A549 (cell line): ENCODE measurements around the gene RD3L. TPM values are rescaled to one million over a fixed set of nuclear protein-coding genes. Genes with fewer than 3 reads are reported as not detected.
"Not testable (repeated sequence)": the region's sequence is repeated elsewhere in the genome, so short reads cannot be mapped to it uniquely, and the experiment has no call there.

ENCODE experiments used
- ATAC-seq, 2 experiments: fragments of 200-7000 bp in 1 of 2; fragments of >200 bp in 1 of 2; cut with Nextera tagmentation in 1 of 2; cut with Tn5 transposase in 1 of 2; 3 replicates each; pipeline versions ENCODE4 v1.8.0 to v1.9.1; 2018 to 2020; ENCODE audit warnings: mild to moderate bottlenecking in 1 of 2, moderate library complexity in 1 of 2
- CTCF ChIA-PET: fragments of 300-600 bp; sonication (Branson Sonifier 250); formaldehyde crosslinking; extraction: SDS; loops from one replicate; lab custom pipeline; 2021; ENCODE audit warnings: antibody characterized with exemption, inconsistent platforms; lab: Yijun Ruan, JAX
- POLR2A ChIA-PET: fragments of 350-600 bp; formaldehyde crosslinking; extraction: SDS; loops from one replicate; lab custom pipeline; 2021; ENCODE audit warnings: antibody characterized with exemption, inconsistent platforms; lab: Yijun Ruan, JAX
- DNase-seq, 2 experiments: peaks; one replicate each; pipeline versions ENCODE4 v3.0.0 to v3.0.0-alpha.2; 2011 to 2016; ENCODE audit warnings: low read depth in 1 of 2, low spot score in 1 of 2
- FAIRE-seq: peaks from 2 replicates; lab custom pipeline; 2011; peaks lifted over from hg19 to GRCh38; lab: Jason Lieb, UNC
- H3K27ac ChIP-seq, 2 experiments: fragments of >200 bp; sonication (Bioruptor Twin); formaldehyde crosslinking; 3 replicates each; pipeline ENCODE4 v1.5.1; 2016 to 2017
- H3K4me1 ChIP-seq: fragments of >200 bp; sonication (Bioruptor Twin); formaldehyde crosslinking; 3 replicates; pipeline ENCODE4 v1.6.1; 2016
- H3K4me2 ChIP-seq: fragments of >200 bp; sonication (Bioruptor Twin); formaldehyde crosslinking; 3 replicates; pipeline ENCODE4 v1.6.1; 2016
- H3K4me3 ChIP-seq: fragments of >200 bp; sonication (Bioruptor Twin); formaldehyde crosslinking; 3 replicates; pipeline ENCODE4 v1.5.1; 2016
- H3K9me3 ChIP-seq: fragments of >200 bp; sonication (Bioruptor Twin); formaldehyde crosslinking; 3 replicates; pipeline ENCODE4 v1.6.1; 2016
- CBX2 ChIP-seq: fragments of 200-600 bp; sonication (generic); IDR thresholded peaks from 2 replicates; pipeline ENCODE4 v1.6.1; 2016; ENCODE audit warnings: low read depth, mild to moderate bottlenecking, borderline replicate concordance
- CBX8 ChIP-seq: fragments of 200-600 bp; sonication (generic); IDR thresholded peaks from 2 replicates; pipeline ENCODE4 v1.6.1; 2016
- CEBPB ChIP-seq, 2 experiments: fragments of >200 bp in 1 of 2; sonication (Bioruptor Twin) in 1 of 2; formaldehyde crosslinking in 1 of 2; IDR thresholded peaks; 2 replicates each; pipeline ENCODE4 v1.6.1; 2012 to 2016
- CHD4 ChIP-seq: fragments of 200-600 bp; sonication (generic); IDR thresholded peaks from 2 replicates; pipeline ENCODE4 v1.6.1; 2016; ENCODE audit warnings: antibody characterized with exemption, mild to moderate bottlenecking, borderline replicate concordance
- FOXS1 ChIP-seq: fragments of 250-450 bp; sonication (Bioruptor Pico); IDR thresholded peaks from 2 replicates; pipeline ENCODE4 v1.5.0; 2020; ENCODE audit warnings: mild to moderate bottlenecking, moderate library complexity
- HDAC2 ChIP-seq: fragments of 200-600 bp; sonication (generic); IDR thresholded peaks from 2 replicates; pipeline ENCODE4 v1.6.1; 2016
- HOXA7 ChIP-seq: fragments of 250-450 bp; sonication (Bioruptor Pico); IDR thresholded peaks from 2 replicates; pipeline ENCODE4 v1.5.0; 2020; ENCODE audit warnings: mild to moderate bottlenecking, moderate library complexity
- HOXB13 ChIP-seq: fragments of 250-450 bp; sonication (Bioruptor Pico); IDR thresholded peaks from 2 replicates; pipeline ENCODE4 v1.5.0; 2020; ENCODE audit warnings: low read depth, mild to moderate bottlenecking, moderate library complexity
- JUN ChIP-seq, 2 experiments: fragments of >200 bp; sonication (Bioruptor Twin); formaldehyde crosslinking; IDR thresholded peaks; 2 replicates in 1 of 2; 3 replicates in 1 of 2; pipeline ENCODE4 v1.6.1; 2016 to 2017
- JUNB ChIP-seq: fragments of >200 bp; sonication (Bioruptor Twin); formaldehyde crosslinking; IDR thresholded peaks from 2 replicates; pipeline ENCODE4 v1.6.1; 2016
- KDM1A ChIP-seq: fragments of 200-600 bp; sonication (generic); IDR thresholded peaks from 2 replicates; pipeline ENCODE4 v1.6.1; 2016; ENCODE audit warnings: low read depth, mild to moderate bottlenecking
- KDM5A ChIP-seq: fragments of 200-600 bp; sonication (generic); IDR thresholded peaks from 2 replicates; pipeline ENCODE4 v1.6.1; 2016; ENCODE audit warnings: antibody characterized with exemption, mild to moderate bottlenecking
- MAFK ChIP-seq: fragments of 450-650 bp; IDR thresholded peaks from 2 replicates; pipeline ENCODE4 v1.6.1; 2014; ENCODE audit not compliant: partially characterized antibody
- MYC ChIP-seq: IDR thresholded peaks from 2 replicates; pipeline ENCODE4 v1.6.1; 2012; ENCODE audit warnings: mild to moderate bottlenecking, inconsistent platforms, low read length, improper control_type of control experiment, borderline replicate concordance
- NFE2L2 ChIP-seq: fragments of 150-350 bp; conservative IDR thresholded peaks from 2 replicates; pipeline ENCODE4 v1.6.1; 2014; ENCODE audit warnings: low read length
- NPAS2 ChIP-seq: fragments of 250-450 bp; sonication (Bioruptor Pico); IDR thresholded peaks from 2 replicates; pipeline ENCODE4 v1.8.0; 2022; ENCODE audit warnings: mild to moderate bottlenecking, moderate library complexity, borderline replicate concordance
- POLR2A ChIP-seq: IDR thresholded peaks from 2 replicates; pipeline ENCODE4 v1.6.1; 2012; ENCODE audit warnings: mild to moderate bottlenecking, low read length
- POLR2AphosphoS2 ChIP-seq: conservative IDR thresholded peaks from 2 replicates; pipeline ENCODE4 v1.6.1; 2012; ENCODE audit warnings: low read length, improper control_type of control experiment, inconsistent platforms
- RAD21 ChIP-seq, 2 experiments: fragments of >200 bp in 1 of 2; sonication (Bioruptor Twin) in 1 of 2; formaldehyde crosslinking in 1 of 2; IDR thresholded peaks in 1 of 2; conservative IDR thresholded peaks in 1 of 2; 2 replicates in 1 of 2; 3 replicates in 1 of 2; pipeline ENCODE4 v1.6.1; 2012 to 2018; ENCODE audit warnings: inconsistent platforms in 1 of 2
- RARB ChIP-seq: fragments of 250-450 bp; sonication (Bioruptor Pico); IDR thresholded peaks from 2 replicates; pipeline ENCODE4 v1.8.0; 2021; ENCODE audit warnings: mild to moderate bottlenecking, moderate library complexity
- RFX5 ChIP-seq: fragments of 450-650 bp; IDR thresholded peaks from 2 replicates; pipeline ENCODE4 v1.7.1; 2014; ENCODE audit warnings: antibody characterized with exemption, mild to moderate bottlenecking, moderate library complexity
- RNF2 ChIP-seq: fragments of 200-600 bp; sonication (generic); IDR thresholded peaks from 2 replicates; pipeline ENCODE4 v1.6.1; 2016; ENCODE audit warnings: low read depth, mild to moderate bottlenecking, antibody characterized with exemption, moderate library complexity, borderline replicate concordance
- SMC3 ChIP-seq: fragments of >200 bp; sonication (Bioruptor Twin); formaldehyde crosslinking; IDR thresholded peaks from 3 replicates; pipeline ENCODE4 v1.6.1; 2018; ENCODE audit warnings: inconsistent platforms
- SREBF2 ChIP-seq: fragments of 450-650 bp; IDR thresholded peaks from 2 replicates; pipeline ENCODE4 v1.6.1; 2014; ENCODE audit warnings: mild to moderate bottlenecking, moderate library complexity
- TFCP2L1 ChIP-seq: fragments of 250-450 bp; sonication (Bioruptor Pico); IDR thresholded peaks from 2 replicates; pipeline ENCODE4 v1.5.0; 2021; ENCODE audit warnings: mild to moderate bottlenecking
- TP53 ChIP-seq: fragments of 250-450 bp; sonication (Bioruptor Pico); IDR thresholded peaks from 2 replicates; pipeline ENCODE4 v1.5.0; 2021; ENCODE audit warnings: mild to moderate bottlenecking, moderate library complexity
- ZC3H11A ChIP-seq: fragments of 450-650 bp; IDR thresholded peaks from 2 replicates; pipeline ENCODE4 v1.6.1; 2014; ENCODE audit warnings: antibody characterized with exemption, mild to moderate bottlenecking
- ZFP36 ChIP-seq: fragments of 450-650 bp; IDR thresholded peaks from 2 replicates; pipeline ENCODE4 v1.6.1; 2014; ENCODE audit warnings: borderline replicate concordance; ENCODE audit not compliant: partially characterized antibody
- WGBS: methylation state at CpG from one replicate; pipeline ENCODE4 v1.1.6; 2017; ENCODE audit errors: missing lambda C conversion rate; 5-methylcytosine and 5-hydroxymethylcytosine counted together
- polyA plus RNA-seq, 4 experiments: library from polyadenylated mRNA; depleted of rRNA in 3 of 4; stranded (reverse); fragments of >200 nt; fragmentation: RNase III in 1 of 4; extraction: RNeasy Plus Mini Kit Qiagen cat#74134 plus additional on column Dnase treatment in 1 of 4; gene quantifications; 2 replicates in 3 of 4; 3 replicates in 1 of 4; pipeline ENCODE4 v1.2.3, GENCODE V29; 2011 to 2017
- TF ChIP-seq, protein P1 (sequence below): fragments of 250-450 bp; sonication (Bioruptor Pico); IDR thresholded peaks from 2 replicates; pipeline ENCODE4 v1.5.0; 2020; ENCODE audit warnings: low read depth, mild to moderate bottlenecking, moderate library complexity
- TF ChIP-seq, protein P2 (sequence below): IDR thresholded peaks from 2 replicates; pipeline ENCODE4 v1.6.1; 2012

The RD3L gene
- polyA plus RNA-seq, 2 of the 4 experiments (the other 2 are of a cell fraction), result not detected

DNA sequence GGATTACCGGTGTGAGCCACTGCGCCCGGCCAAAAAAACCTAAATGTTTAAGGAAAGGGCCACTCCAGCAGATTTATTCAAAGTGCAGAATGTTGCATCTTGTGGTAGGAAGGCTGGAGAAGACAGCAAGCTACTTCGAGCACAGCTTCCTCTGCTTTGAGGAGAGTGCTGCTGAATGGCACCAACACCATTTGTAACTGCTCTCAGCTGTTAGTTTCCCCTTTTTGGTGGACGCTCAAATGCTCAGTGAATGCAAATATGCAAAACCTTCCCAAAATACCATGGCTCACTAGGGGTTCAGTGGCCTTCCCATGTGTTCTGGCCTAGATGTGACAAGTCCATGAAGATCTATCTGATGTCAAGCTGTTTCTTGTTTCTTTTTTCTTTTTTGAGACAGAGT is 17.0 kb downstream of the RD3L start:
- Histone ChIP-seq H3K4me1 (no peaks in the 10 kb centered on the region; the same call in 2 of the 3 replicates), H3K27ac (no peak overlapping the region), H3K4me3 (no peak overlapping the region), H3K9me3 (no peaks in the 10 kb centered on the region), H3K4me2 (no peak overlapping the region)
- no peak for DNase-seq
- TF ChIP-seq CBX8 (no peak), SREBF2 (no peak), MAFK (no peak), ZC3H11A (no peak)
- ATAC-seq, result no peak
- ChIA-PET CTCF (interaction anchor here (1.5 to 8.5 kb wide), 3 partner anchors 16 to 31 kb away, joined by 3 to 69 read pairs (median 3); no protein-coding TSS in a partner anchor), POLR2A (no interaction called here)
- 81% methylated on average over 5 of the region's 5 CpGs for WGBS
- FAIRE-seq, result no peak

DNA sequence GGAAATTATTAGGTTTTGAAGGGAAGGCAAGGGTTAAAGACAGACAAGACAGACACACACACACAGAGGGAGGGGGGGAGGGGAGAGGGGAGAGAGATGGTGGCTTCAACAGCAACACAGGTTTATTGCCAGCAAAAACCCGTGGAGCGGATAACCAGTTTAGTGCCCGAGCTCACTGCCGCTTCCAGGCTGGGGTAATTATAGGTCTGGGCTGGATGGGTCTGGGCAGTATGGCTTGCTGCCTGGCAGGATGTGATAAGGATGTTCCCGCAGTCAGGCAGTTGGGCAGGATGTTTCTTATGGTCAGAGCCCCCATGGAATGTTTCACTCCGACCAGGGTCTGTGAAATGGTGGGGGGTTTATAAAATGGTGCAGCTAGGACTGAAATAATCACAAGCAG is 18.5 kb downstream of the RD3L start:
- Histone ChIP-seq H3K27ac (no peak overlapping the region), H3K4me2 (no peak overlapping the region), H3K4me3 (no peak overlapping the region), H3K4me1 (peaks cover 10% of the 10 kb centered on the region), H3K9me3 (no peaks in the 10 kb centered on the region)
- CTCF ChIA-PET, result interaction anchor here (8.4 to 8.5 kb wide), 2 partner anchors 14 to 23 kb away, joined by 45 to 69 read pairs; no protein-coding TSS in a partner anchor
- no peak for FAIRE-seq
- POLR2A ChIA-PET, result no interaction called here
- ATAC-seq, result no peak
- 68% methylated on average over 6 of the region's 6 CpGs for WGBS
- no peak for DNase-seq
- TF ChIP-seq CBX2 (no peak), RARB (CRISPR knock-in tag) (no peak), NPAS2 (no peak), MYC (no peak), RFX5 (no peak), POLR2A (no peak), HOXA7 (CRISPR knock-in tag) (no peak), SMC3 (no peak), POLR2AphosphoS2 (no peak), KDM5A (no peak)

DNA sequence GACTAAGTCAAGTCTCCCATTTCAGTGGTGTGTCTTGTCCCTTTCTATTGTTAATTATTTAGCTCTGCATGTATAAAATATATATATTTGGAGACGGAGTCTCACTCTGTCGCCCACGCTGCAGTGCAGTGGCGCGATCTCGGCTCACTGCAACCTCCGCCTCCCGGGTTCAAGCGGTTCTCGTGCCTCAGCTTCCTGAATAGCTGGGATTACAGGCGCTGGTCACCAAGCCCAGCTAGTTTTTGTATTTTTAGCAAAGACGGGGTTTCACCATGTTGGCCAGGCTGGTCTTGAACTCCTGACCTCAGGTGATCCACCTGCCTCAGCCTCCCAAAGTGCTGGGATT is 20.5 kb downstream of the RD3L start:
- peak overlapping the region; percentile 63 for H3K4me3 ChIP-seq
- H3K9me3 ChIP-seq, DNase-seq, H3K4me1 ChIP-seq, FAIRE-seq, ATAC-seq, POLR2A ChIA-PET: not testable (repeated sequence)
- peak overlapping the region in 1 of 2 experiments; percentile 70; a peak in 3 of 6 replicates for H3K27ac ChIP-seq
- CTCF ChIA-PET, result interaction anchor here (0.6 to 8.5 kb wide), 20 partner anchors 10 to 349 kb away, joined by 3 to 69 read pairs (median 4); partner anchors contain the start of gene RD3L
- 35% methylated on average over 12 of the region's 12 CpGs for WGBS
- peak overlapping the region; percentile 71 for H3K4me2 ChIP-seq

DNA sequence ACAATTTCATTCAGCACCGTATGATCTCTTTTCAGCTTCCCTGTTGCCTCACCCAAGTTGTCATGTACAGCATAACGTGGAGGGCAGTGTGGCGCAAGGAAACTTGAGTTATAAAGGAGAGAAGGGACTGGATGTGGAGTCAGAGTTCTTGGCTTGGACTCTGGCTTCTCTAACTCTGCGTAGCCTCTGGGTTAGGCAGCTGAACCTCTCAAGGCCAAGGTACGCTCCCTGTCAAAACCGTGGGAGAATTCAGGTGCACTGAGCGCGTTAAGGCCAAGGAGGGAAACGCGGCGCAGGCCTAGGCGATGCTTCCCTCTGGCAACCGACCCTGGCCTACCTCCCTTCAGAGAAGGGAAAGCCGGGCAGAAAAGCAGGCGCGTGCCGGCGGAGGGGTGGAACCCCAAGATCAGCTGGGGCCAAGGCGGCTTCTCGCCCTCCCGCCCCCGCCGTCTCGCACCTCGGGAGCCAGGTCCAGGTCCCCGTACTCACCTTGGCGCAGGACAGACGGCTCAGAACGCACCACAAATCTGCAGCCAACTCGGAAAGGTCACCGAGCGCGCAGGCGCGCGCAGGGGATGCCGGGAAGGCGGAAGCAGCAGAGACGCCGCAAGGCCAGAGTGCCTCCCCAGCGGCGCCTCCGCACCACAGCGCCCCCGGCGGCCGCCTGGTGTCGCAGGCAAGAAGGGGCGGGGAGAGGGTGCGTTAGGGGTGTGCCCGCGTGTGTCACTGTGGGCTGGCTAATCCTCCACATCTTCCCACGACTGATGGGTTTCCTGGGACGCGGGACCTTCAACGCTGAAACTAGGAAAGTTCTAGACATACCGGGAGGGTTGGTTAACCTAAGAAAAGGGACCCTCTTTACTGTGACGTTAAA is 21.1 kb downstream of the RD3L start:
- no peak for FAIRE-seq
- Histone ChIP-seq H3K9me3 (no peaks in the 10 kb centered on the region), H3K4me1 (peaks cover 10% of the 10 kb centered on the region), H3K4me2 (peak overlapping the region; percentile 86), H3K27ac (peak overlapping the region; percentile 81 to 93), H3K4me3 (peak overlapping the region; percentile 63)
- peak; percentile 87 to 93 for DNase-seq
- CTCF ChIA-PET, result interaction anchor here (0.6 to 8.5 kb wide), 30 partner anchors 10 to 1268 kb away, joined by 3 to 69 read pairs (median 4); partner anchors contain the start of gene RD3L
- ATAC-seq, result peak; percentile 99 to 100
- POLR2A ChIA-PET, result no interaction called here
- WGBS, result 2% methylated on average over 21 of the region's 58 CpGs
- TF ChIP-seq, protein P1, sequence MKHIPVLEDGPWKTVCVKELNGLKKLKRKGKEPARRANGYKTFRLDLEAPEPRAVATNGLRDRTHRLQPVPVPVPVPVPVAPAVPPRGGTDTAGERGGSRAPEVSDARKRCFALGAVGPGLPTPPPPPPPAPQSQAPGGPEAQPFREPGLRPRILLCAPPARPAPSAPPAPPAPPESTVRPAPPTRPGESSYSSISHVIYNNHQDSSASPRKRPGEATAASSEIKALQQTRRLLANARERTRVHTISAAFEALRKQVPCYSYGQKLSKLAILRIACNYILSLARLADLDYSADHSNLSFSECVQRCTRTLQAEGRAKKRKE (CRISPR knock-in tag), result no peak
- TF ChIP-seq POLR2A (peak; percentile 80), TP53 (CRISPR knock-in tag) (no peak), RNF2 (no peak), FOXS1 (CRISPR knock-in tag) (no peak), MAFK (no peak), CEBPB (IDR thresholded peaks at IDR 0.05) (no peak), RARB (CRISPR knock-in tag) (no peak), CHD4 (no peak), HOXA7 (CRISPR knock-in tag) (no peak), ZFP36 (no peak), KDM1A (no peak), TFCP2L1 (CRISPR knock-in tag) (no peak), KDM5A (peak; percentile 27; the same call in 1 of the 2 replicates), HDAC2 (no peak), NFE2L2 (no peak), JUN (IDR thresholded peaks at IDR 0.05) (peak; percentile 62 to 80; a peak in 4 of 5 replicates), RAD21 (conservative IDR thresholded peaks at IDR 0.05 in 1 of 2, IDR thresholded peaks at IDR 0.05 in 1 of 2) (peak; percentile 3 to 37; a peak in 2 of 5 replicates), JUNB (no peak), HOXB13 (no peak)
- TF ChIP-seq, protein P2, sequence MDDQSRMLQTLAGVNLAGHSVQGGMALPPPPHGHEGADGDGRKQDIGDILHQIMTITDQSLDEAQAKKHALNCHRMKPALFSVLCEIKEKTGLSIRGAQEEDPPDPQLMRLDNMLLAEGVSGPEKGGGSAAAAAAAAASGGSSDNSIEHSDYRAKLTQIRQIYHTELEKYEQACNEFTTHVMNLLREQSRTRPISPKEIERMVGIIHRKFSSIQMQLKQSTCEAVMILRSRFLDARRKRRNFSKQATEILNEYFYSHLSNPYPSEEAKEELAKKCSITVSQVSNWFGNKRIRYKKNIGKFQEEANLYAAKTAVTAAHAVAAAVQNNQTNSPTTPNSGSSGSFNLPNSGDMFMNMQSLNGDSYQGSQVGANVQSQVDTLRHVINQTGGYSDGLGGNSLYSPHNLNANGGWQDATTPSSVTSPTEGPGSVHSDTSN, result no peak; the same call in 1 of the 2 replicates
